Pancreas (tissue), 10 donors: ENCODE results near the gene ATP1B3. TPM values are rescaled to one million over a fixed set of nuclear protein-coding genes. Genes with fewer than 3 reads are reported as not detected.

Experiments
- ATAC-seq, 4 donors: fragments of 200-7000 bp; cut with Tn5 transposase; one replicate each; pipeline versions ENCODE4 v1.8.0 to v1.9.1; 2020; ENCODE audit warnings: mild to moderate bottlenecking in 4 of 4, moderate library complexity in 4 of 4
- DNase-seq, 6 donors: peaks; one replicate each; pipeline ENCODE4 v3.0.0-alpha.2; 2020
- FAIRE-seq: peaks from 2 replicates; lab custom pipeline; 2012; peaks lifted over from hg19 to GRCh38; lab: Jason Lieb, UNC
- H3K27ac ChIP-seq, 4 donors: fragments of 200-600 bp; sonication (generic); 1 replicate in 3 of 4; 2 replicates in 1 of 4; pipeline versions ENCODE4 v1.5.0 to v1.8.0; 2020
- H3K27me3 ChIP-seq, 4 donors: fragments of 200-600 bp; one replicate each; pipeline ENCODE4 v1.8.0; 2021
- H3K36me3 ChIP-seq, 3 donors: fragments of 200-600 bp; sonication (generic) in 1 of 3; one replicate each; pipeline versions ENCODE4 v1.5.0 to v1.8.0; 2020 to 2021
- H3K4me1 ChIP-seq, 3 donors: fragments of 200-600 bp; one replicate each; pipeline ENCODE4 v1.8.0; 2021
- H3K4me3 ChIP-seq, 4 donors: fragments of 200-600 bp; sonication (generic) in 2 of 4; one replicate each; pipeline versions ENCODE4 v1.5.0 to v1.8.0; 2020 to 2021
- H3K9me3 ChIP-seq, 4 donors: fragments of 200-600 bp; one replicate each; pipeline ENCODE4 v1.8.0; 2021
- WGBS, 2 donors: extraction: QIAGEN DNeasy Blood & Tissue Kit; methylation state at CpG; one replicate each; pipeline ENCODE4 v1.1.7; 2013; 5-methylcytosine and 5-hydroxymethylcytosine counted together
- intact Hi-C, 3 donors: fragments of 100-400 bp; cut with DNase I; formaldehyde crosslinking; loops; one replicate each; pipeline versions ENCODE4 v1.11.1 to v1.14.2; 2022
- polyA plus RNA-seq, 2 donors: library from polyadenylated mRNA; stranded (reverse); fragments of 200-250 nt; gene quantifications; one replicate each; pipeline ENCODE4 v1.2.3, GENCODE V29; 2013
- total RNA-seq, 6 donors: library from RNA; stranded (reverse); fragmentation: NEBNext Ultra II Directional in 4 of 6; extraction: Animal tissue kit (Norgen Biotek cat#: 25700) in 4 of 6; gene quantifications; one replicate each; pipeline versions ENCODE4 v1.2.1 to v1.2.4, GENCODE V29; 2021 to 2023
- TF ChIP-seq, protein P1 (sequence below), 4 donors: fragments of 200-600 bp; sonication (generic) in 3 of 4; IDR thresholded peaks; one replicate each; pipeline versions ENCODE4 v1.5.0 to v1.8.0; 2021; ENCODE audit warnings: antibody characterized with exemption in 4 of 4
- donor health status: healthy with polysubstance abuse.
- donor health status: DM: no; HTN: no; CAD: no; lungs with moderate emphysema.
- donor health status: DM: no; HTN: no; CAD: no.
- donor health status: control.
- donor health status: control.
- donor health status: Bipolar disorder and iron deficiency.
- donor health status: DM: yes; HTN: yes; CAD: no.
- donor health status: DM: no; HTN: no; CAD: no.
- donor health status: DM: no; HTN: no; CAD: no.
- donor health status: DM: yes; HTN: yes; CAD: no.

ATP1B3 gene
- total and polyA plus RNA-seq, 8 donors = 6.7 to 53.0 (median 21.2) TPM

GRCh38 chr3:141835557-141836229 lies 40.8 kb upstream of the ATP1B3 start:
- intact Hi-C loops = no loop called here

GRCh38 chr3:141839389-141839788 lies 37.1 kb upstream of the ATP1B3 start:
- H3K4me3 ChIP-seq = no peak overlapping the region
- no peaks in the 10 kb centered on the region for H3K36me3 ChIP-seq
- no peaks in the 10 kb centered on the region for H3K9me3 ChIP-seq
- TF ChIP-seq, protein P1, sequence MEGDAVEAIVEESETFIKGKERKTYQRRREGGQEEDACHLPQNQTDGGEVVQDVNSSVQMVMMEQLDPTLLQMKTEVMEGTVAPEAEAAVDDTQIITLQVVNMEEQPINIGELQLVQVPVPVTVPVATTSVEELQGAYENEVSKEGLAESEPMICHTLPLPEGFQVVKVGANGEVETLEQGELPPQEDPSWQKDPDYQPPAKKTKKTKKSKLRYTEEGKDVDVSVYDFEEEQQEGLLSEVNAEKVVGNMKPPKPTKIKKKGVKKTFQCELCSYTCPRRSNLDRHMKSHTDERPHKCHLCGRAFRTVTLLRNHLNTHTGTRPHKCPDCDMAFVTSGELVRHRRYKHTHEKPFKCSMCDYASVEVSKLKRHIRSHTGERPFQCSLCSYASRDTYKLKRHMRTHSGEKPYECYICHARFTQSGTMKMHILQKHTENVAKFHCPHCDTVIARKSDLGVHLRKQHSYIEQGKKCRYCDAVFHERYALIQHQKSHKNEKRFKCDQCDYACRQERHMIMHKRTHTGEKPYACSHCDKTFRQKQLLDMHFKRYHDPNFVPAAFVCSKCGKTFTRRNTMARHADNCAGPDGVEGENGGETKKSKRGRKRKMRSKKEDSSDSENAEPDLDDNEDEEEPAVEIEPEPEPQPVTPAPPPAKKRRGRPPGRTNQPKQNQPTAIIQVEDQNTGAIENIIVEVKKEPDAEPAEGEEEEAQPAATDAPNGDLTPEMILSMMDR (IDR thresholded peaks at IDR 0.05) = no peak
- no peaks in the 10 kb centered on the region for H3K27me3 ChIP-seq
- DNase-seq (no peak), ATAC-seq (no peak), FAIRE-seq (no peak)
- intact Hi-C loops = no loop called here
- H3K27ac ChIP-seq = no peak overlapping the region
- H3K4me1 ChIP-seq = no peaks in the 10 kb centered on the region

More at GRCh38 chr3:141835557-141836229, 40.8 kb upstream of the ATP1B3 start:
- Histone ChIP-seq H3K27ac (no peak overlapping the region), H3K4me3 (no peak overlapping the region), H3K4me1 (no peaks in the 10 kb centered on the region), H3K9me3 (no peaks in the 10 kb centered on the region), H3K36me3 (no peaks in the 10 kb centered on the region), H3K27me3 (no peaks in the 10 kb centered on the region)
- TF ChIP-seq, protein P1 (IDR thresholded peaks at IDR 0.05) = no peak
- FAIRE-seq (no peak), ATAC-seq (no peak), DNase-seq (no peak)
- WGBS, 2 donors = 84 to 89% methylated on average over 15 of the region's 15 CpGs

DNA sequence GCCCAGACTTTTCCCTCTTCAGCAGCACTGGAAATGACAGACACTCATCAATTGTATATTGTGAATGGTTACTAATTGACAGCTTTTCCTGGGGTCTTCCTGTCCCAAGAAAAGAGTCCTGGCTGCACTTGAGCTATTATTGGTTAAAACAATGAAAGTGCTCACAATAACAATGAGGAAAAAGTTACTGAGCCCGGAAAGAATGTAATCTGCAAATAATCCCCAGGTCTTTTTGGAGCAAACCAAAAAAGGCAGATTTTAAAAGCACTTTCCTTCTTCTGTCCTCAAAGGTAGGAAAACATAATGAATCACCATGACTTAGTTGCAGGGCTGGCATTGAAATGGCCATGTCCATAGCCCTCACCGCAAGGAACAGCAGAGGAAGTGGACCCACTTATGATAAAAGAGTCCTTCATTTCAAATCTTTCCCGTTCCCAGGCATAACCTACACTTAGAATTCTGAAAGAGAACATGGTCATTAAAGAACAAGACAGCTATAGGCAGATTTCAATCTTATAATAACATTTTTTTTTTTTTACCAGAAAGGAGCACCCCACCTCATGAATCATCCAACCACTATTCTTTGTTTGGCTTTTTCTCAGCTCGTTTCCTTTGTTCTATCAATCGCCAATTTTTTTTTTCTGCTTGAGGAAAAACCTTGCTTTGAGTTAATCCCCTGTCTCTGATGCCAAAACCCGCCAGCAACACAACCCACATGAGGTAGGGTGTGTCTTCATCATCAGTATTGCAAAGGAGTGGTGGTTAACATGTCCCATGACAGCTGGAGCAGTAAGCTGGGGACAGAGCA lies 35.5 kb upstream of the ATP1B3 start:
- TF ChIP-seq, protein P1 (IDR thresholded peaks at IDR 0.05) = no peak
- H3K27me3 ChIP-seq = no peaks in the 10 kb centered on the region
- H3K27ac ChIP-seq = no peak overlapping the region
- intact Hi-C loops = no loop called here
- ATAC-seq = no peak
- no peak overlapping the region for H3K4me3 ChIP-seq
- H3K9me3 ChIP-seq = no peaks in the 10 kb centered on the region
- no peak for DNase-seq
- H3K4me1 ChIP-seq = no peaks in the 10 kb centered on the region
- 64 to 70% methylated on average over 6 of the region's 6 CpGs for WGBS, 2 donors
- H3K36me3 ChIP-seq = no peaks in the 10 kb centered on the region
- FAIRE-seq = no peak

GRCh38 chr3:141844108-141844507 lies 32.3 kb upstream of the ATP1B3 start:
- TF ChIP-seq, protein P1 (IDR thresholded peaks at IDR 0.05) = no peak
- Histone ChIP-seq H3K27ac (no peak overlapping the region), H3K4me3 (no peak overlapping the region), H3K9me3 (no peaks in the 10 kb centered on the region), H3K36me3 (no peaks in the 10 kb centered on the region), H3K4me1 (no peaks in the 10 kb centered on the region), H3K27me3 (no peaks in the 10 kb centered on the region)
- DNase-seq = no peak
- ATAC-seq = no peak
- 93% methylated on average over 1 of the region's 1 CpG for WGBS, 2 donors
- FAIRE-seq = no peak
- intact Hi-C loops = no loop called here

DNA sequence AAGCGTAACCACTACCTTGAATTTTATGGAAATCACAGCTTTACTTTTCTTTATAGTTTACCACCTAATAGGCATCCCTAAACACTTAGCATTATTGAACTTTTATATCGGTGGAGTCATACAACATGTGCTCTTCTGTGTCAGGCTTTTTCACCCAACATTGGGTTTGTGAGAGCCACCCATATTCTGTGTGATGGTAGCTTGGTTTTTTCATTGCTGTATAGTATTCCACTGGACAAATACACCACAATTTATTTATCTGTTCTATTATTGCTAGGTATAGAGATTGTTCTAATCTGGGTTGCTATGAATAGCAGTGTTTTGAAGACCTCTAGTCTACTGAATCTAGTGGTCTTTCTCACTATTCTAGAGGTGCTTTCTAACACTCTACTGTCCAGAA lies 31.6 kb upstream of the ATP1B3 start:
- no peak for FAIRE-seq
- H3K4me3 ChIP-seq = no peak overlapping the region

More for the DNA sequence above, 31.6 kb upstream of the ATP1B3 start:
- no peaks in the 10 kb centered on the region for H3K9me3 ChIP-seq
- TF ChIP-seq, protein P1 (IDR thresholded peaks at IDR 0.05) = no peak
- H3K4me1 ChIP-seq = no peaks in the 10 kb centered on the region
- ATAC-seq (no peak), DNase-seq (no peak)
- 90 to 93% methylated on average over 2 of the region's 2 CpGs for WGBS, 2 donors
- no peaks in the 10 kb centered on the region for H3K27me3 ChIP-seq
- no peaks in the 10 kb centered on the region for H3K36me3 ChIP-seq
- H3K27ac ChIP-seq = no peak overlapping the region
- intact Hi-C loops = no loop called here
